HL-60/S4 treated with phorbol 12-myristate 13-acetate at 8.2 ng/mL for 4 days and 3 days (cell line): ENCODE results near the gene GABPB1.
"Not testable (repeated sequence)": the region's sequence is repeated elsewhere in the genome, so short reads cannot be mapped to it uniquely, and the experiment has no call there.

ENCODE experiments used
- in situ Hi-C: fragments of 300-500 bp; cut with MboI; formaldehyde crosslinking; loops from 2 replicates; pipeline ENCODE4 v1.15.0; 2022; ENCODE audit warnings: low sequenced_read_pairs

The GABPB1 gene

GRCh38 chr15:50354838-50355618 is at the start of gene GABPB1:
Gene GABPB1 (minus strand): TSS chr15:50355198. CDS start chr15:50309798, 45,400 bp downstream.
- in situ Hi-C loops, result no loop called here

- in situ Hi-C loops, result not testable (repeated sequence)
These were observed 36.6 kb upstream of the GABPB1 start for GRCh38 chr15:50391561-50391960.

- in situ Hi-C loops, result no loop called here
These were observed 35.7 kb upstream of the GABPB1 start for GRCh38 chr15:50390554-50391264.

- in situ Hi-C loops, result not testable (repeated sequence)
These were observed 27.4 kb upstream of the GABPB1 start for GRCh38 chr15:50382408-50382807.

- in situ Hi-C loops, result no loop called here
These were observed 26.4 kb upstream of the GABPB1 start for GRCh38 chr15:50381438-50381837.

GRCh38 chr15:50380089-50380488 is 25.1 kb upstream of the GABPB1 start:
- in situ Hi-C loops, result no loop called here

- in situ Hi-C loops, result not testable (repeated sequence)
These were observed 24.4 kb upstream of the GABPB1 start for GRCh38 chr15:50379413-50379812.

GRCh38 chr15:50378776-50379175 is 23.8 kb upstream of the GABPB1 start:
- in situ Hi-C loops, result no loop called here

GRCh38 chr15:50377867-50378751 is 23.1 kb upstream of the GABPB1 start:
- in situ Hi-C loops, result no loop called here

- in situ Hi-C loops, result not testable (repeated sequence)
These were observed 14.6 kb upstream of the GABPB1 start for GRCh38 chr15:50369564-50369963.

- in situ Hi-C loops, result no loop called here
These were observed 11.0 kb upstream of the GABPB1 start for GRCh38 chr15:50365971-50366370.

- in situ Hi-C loops, result no loop called here
These were observed 10.6 kb upstream of the GABPB1 start for GRCh38 chr15:50365570-50365969.

- in situ Hi-C loops, result no loop called here
These were observed 8.6 kb upstream of the GABPB1 start for GRCh38 chr15:50363612-50364011.

- in situ Hi-C loops, result no loop called here
These were observed 6.8 kb upstream of the GABPB1 start for GRCh38 chr15:50361756-50362155.

GRCh38 chr15:50358845-50359244 is 3.8 kb upstream of the GABPB1 start:
- in situ Hi-C loops, result no loop called here

- in situ Hi-C loops, result no loop called here
These were observed 982 bp upstream of the GABPB1 start for GRCh38 chr15:50355980-50356379.

GRCh38 chr15:50355619-50355905 is 564 bp upstream of the GABPB1 start:
- in situ Hi-C loops, result no loop called here

- in situ Hi-C loops, result no loop called here
These were observed 792 bp downstream of the GABPB1 start for GRCh38 chr15:50353975-50354837.

- in situ Hi-C loops, result no loop called here
These were observed 1.6 kb downstream of the GABPB1 start for GRCh38 chr15:50353251-50353974.

GRCh38 chr15:50350621-50351020 is 4.4 kb downstream of the GABPB1 start:
- in situ Hi-C loops, result no loop called here
